HG03354 (cell line): ENCODE data around the gene KAT6B.

ENCODE experiments used
- ATAC-seq: cut with Tn5 transposase; IDR thresholded peaks from one replicate; pipeline ENCODE4 v1.9.1; 2021; ENCODE audit warnings: mild to moderate bottlenecking; ENCODE audit not compliant: unreplicated experiment, poor library complexity, severe bottlenecking

The KAT6B gene

DNA sequence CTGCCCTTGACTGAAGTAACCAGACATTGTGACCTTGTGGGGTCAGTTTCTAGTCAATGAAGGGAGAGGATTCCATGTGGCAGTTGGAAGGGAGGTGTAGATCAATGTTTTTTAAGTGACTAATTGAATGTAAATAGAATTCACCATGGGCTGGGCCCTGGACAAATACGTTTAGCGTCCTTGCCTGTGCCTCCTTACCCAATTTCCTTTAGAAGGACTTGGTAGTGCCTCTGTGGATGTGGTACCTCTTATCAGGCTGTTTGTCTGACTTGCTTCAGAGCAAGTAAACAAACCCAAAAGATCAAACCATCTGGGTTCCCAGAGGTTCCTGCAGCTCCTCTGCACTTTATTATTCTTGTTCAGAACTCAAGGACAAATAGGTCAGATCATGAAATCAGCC, 4.3 kb upstream of the KAT6B start:
- ATAC-seq: no peak

DNA sequence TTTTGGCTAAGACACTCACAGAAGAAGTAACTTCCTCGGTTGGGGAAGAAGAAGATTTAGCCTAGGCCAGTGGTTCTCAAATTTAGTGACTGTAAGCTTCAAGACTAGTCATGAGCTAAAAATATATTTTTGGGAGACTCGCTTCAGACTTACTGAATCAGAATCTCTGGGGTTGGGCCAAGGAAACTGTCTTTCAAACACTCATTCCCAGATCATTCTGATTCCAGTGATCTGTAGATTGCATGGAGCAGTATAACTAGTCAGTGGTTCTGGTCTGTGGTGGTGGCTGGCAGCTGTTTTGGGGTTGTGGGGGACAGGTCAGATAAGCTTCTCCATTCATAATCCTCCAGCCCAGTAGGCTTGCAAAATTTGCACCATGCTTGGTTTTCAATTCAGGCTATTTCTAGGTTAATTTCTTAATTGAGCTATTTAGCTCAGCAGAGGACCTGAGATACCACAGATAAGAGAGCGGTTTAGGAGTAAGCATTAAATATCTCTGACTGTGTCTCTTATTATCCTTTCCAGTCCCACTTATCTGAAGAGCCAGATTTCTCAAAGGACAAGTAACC, 3.8 kb upstream of the KAT6B start:
- ATAC-seq: no peak

- ATAC-seq: no peak
Measured at GRCh38 chr10:74823791-74824183, 2.6 kb upstream of the KAT6B start.

DNA sequence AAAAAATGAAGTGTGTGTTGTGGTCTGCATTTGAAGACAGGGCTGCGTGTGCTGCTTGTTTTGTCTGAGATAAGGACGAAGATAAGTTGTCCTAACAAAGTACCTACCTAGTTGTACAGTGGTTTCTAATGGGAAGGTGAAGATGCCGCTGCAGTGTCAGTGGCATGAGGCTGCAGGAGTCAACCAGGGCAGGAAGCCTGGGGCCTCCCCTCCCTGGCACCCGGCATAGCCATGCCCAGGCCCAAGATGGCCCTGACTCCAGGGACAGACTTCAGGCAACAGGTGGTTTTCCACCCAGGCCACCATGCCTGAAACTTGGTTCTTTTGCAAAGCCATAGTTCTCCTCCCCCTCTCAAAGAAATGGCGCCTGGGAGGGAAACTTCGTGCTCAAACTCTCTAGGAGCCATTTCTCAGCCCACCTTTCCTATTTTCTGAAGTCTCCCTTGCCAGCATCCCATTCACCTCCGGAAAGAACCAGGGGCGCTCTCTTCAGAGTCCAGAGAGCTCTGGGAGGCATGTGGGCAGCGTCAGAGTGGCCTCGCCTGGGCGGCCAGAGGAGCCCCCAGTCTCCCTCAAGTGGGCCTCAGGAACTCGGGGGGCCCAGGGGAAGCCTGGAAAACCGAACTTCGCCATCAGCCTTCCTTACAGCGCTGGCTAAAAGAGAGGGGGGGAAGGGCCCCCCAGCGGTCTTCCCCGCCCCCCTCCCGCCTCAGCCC, 2.1 kb upstream of the KAT6B start:
- no peak for ATAC-seq

DNA sequence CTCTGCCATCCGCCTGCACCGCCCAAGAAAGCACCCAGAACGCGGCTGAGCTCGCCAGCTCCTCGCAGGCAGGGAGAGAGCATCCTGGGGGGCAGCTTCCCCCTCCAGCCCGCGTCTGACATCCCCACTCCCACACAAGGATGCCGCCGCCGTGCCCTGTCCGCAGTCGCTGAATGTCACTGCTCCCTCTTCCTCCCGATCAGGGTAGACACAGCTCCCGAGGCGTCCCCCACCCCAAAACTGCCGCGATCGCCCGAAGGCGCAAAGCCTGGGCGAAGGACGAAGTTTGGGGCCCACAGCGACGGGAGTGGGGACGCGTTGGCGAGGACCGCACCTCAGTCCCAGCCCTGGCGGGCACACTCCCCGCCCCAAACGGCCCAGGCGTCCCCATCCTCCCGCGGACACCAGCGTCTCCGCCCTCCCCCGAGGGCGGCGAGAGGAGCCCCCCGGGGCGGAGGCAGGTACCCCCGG, 1.5 kb upstream of the KAT6B start:
- no peak for ATAC-seq

DNA sequence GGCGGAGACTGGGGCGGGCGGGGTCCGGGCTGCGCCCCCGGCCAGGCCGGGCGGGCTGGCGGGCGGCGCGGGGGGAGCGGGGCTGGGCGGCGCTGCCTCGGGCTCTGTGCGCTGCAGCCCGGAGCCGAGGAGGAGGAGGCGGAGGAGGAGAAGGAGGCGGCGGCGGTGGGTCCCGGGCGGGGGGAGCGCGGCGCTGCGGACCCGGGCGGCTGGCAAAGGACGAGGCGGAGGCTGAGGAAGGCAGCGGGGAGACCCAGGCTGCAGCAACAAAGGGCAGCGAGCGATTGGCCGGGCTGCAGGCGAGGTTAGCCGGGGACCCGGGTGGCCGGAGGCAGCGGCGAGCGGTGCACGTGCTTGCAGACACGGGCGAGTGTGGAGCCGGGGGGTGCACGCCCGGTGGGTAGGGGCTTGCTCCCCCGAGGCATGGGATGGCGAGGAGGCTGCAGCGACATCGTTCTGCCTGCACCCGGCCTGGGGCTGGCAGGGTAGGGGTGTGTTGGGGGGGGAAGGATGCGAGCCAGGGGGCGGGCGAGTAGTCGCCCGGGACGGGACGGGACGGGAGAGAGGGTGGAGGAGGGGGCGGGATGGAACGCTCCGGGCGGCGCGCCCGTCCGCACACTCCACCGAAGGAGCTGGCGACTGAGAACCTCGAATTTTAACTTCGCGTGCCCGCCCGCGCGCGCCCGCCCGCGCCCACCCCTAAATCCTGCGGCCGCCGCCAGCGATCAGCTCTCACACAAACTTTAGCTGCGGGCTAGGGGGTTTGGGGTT, 844 bp upstream of the KAT6B start:
- ATAC-seq: peak; percentile 2

GRCh38 chr10:74827045-74827441, 643 bp downstream of the KAT6B start:
- peak; percentile 0 for ATAC-seq

GRCh38 chr10:74827694-74828093, 1.3 kb downstream of the KAT6B start:
- ATAC-seq: no peak

GRCh38 chr10:74828946-74829345, 2.5 kb downstream of the KAT6B start:
- ATAC-seq: no peak

GRCh38 chr10:74831518-74832120, 5.2 kb downstream of the KAT6B start:
- ATAC-seq: no peak

DNA sequence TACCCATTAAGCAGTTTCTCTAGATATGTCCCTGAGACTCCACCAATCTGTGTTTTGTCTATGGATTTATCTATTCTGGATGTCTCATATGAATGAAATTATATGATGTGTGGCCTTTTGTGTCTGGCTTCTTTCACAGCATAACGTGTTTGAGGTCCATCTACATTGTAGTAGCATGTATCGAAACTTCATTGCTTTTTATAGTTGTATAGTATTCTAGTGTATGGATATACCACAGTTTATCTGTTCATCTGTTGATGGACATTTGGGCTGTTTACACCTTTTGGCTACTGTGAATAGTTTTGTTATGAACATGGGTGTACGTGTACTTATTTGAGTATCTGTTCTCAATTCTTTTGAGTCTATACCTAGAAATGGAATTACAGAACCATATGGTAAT, 9.6 kb downstream of the KAT6B start:
- ATAC-seq: no peak

DNA sequence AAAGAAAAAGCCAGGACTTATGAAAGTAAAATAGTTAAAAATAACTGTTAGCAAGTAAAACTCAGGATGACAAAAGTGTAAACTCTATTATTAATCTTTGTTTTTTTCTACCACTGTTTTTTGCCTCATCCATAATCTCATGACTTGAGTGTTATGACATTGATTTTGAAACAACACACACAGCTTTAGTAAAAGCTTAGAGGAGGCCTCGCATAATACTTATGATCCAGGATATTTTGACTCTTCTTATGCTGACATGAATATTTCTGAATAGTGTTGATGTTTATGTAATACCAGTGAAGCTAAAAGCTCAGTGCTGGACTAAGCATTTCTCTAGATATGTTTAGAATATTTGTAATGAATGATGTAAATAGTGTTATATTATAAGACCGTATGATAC, 10.5 kb downstream of the KAT6B start:
- no peak for ATAC-seq

- no peak for ATAC-seq
Measured at GRCh38 chr10:74837743-74838142, 11.3 kb downstream of the KAT6B start.

DNA sequence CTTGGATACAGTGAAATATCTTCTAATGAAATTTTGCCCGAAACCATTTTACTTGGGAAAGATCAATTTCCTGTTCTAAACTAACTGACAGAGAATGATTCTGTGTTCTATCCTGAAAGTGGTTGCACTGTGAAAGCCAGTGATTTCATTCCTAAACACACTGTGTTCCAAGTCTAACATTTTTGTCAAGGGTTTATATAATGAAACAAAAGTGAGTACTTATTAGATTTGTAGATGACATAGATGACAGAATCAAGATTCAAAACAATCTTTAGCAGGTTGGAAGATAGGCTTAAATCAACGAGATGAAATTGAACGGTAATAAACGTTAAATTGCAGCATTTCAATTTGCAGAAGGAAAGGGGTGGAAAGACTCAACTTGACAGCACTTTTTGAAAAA, 13.3 kb downstream of the KAT6B start:
- no peak for ATAC-seq

- ATAC-seq: no peak
Measured at GRCh38 chr10:74841265-74841973, 15.0 kb downstream of the KAT6B start.

DNA sequence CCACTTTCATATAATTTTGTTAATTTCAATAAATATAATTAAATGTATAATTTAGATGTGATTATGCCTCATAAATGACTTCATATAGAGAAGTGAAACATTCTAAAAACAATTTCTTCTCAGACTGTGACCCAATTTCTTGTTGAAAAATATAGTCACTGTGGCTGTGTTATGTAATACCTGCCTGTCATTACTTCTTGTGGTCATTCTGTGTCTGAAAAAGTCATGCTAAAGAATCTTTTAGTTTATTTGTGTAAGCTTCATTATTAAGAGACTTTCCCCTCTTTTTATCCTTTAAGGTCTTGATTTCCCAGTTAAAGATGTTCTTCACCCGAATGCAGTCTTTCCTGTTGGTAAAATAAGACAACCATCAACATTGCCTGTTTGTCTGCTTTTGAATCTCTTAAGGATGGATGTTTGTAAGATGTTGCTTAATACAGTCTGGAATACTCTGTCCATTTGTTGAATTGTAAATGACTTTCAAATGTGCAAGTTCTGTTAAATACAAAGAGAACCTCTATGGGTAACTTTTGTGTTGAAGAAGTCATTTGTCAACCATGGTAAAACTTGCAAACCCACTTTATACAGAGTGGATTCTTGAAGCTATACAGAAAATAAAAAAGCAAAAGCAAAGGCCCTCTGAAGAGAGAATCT, 16.0 kb downstream of the KAT6B start:
- ATAC-seq: no peak

DNA sequence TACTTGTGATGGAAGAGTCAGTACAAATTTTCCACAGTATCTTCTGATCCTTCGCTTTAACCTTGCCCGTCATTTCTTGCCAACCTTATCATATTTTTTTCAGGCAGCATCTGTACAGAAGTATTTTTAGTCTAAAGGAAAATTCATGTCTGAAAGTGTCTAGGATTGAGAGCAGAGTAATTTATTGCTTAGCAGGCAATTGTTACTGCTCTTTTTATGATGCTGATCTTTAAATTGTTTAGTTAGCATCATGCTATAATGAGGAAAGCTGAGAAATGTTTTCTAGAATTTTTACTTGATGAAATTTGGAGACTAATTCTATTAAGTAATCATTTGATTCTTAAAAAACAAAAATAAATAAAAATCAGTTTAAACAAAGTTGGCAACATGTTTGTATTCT, 20.6 kb downstream of the KAT6B start:
- ATAC-seq: no peak

GRCh38 chr10:74851831-74852230, 25.4 kb downstream of the KAT6B start:
- ATAC-seq: no peak

DNA sequence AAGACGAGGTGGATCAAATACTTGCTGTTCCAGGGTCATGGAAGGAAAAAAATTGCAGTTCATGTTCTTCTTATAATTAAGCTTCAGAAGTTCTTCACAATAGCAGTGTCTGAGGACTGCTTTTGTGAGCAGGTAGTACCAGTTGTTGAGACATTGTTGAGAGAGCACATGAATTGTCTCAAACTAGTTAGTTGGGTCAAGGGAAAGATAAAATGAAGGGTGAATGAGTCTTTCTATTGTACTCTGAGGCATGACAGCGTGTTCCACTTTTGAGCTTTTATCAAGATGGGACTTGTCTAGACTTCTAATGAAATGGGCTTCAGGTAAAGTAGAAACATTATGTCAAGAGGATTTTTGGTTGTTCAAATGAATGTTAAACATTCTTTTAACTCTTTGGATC, 26.0 kb downstream of the KAT6B start:
- no peak for ATAC-seq

DNA sequence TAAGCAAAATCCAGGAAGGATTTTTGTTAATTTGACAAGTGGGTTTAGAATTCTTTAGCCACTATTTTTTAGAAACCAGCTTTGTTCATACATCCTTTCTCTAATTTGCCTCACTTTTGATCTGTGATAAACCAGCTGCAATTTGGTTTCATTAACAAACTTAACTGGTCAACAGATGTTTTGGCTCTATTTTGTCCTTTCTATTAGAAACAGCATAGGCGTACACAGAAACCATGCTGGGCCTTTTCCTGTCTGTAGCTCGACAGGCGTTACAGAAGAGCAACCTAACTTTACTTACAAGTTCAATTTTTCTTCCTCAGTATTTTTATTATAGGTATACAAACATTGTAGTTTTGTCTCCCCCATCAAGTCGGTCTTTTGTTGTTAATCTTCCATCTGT, 28.2 kb downstream of the KAT6B start:
- ATAC-seq: peak; percentile 48
